ENCODE results near the gene CYP2J2.
"Not testable (repeated sequence)": the region's sequence is repeated elsewhere in the genome, so short reads cannot be mapped to it uniquely, and the experiment has no call there.

CYP2J2 gene, protein sequence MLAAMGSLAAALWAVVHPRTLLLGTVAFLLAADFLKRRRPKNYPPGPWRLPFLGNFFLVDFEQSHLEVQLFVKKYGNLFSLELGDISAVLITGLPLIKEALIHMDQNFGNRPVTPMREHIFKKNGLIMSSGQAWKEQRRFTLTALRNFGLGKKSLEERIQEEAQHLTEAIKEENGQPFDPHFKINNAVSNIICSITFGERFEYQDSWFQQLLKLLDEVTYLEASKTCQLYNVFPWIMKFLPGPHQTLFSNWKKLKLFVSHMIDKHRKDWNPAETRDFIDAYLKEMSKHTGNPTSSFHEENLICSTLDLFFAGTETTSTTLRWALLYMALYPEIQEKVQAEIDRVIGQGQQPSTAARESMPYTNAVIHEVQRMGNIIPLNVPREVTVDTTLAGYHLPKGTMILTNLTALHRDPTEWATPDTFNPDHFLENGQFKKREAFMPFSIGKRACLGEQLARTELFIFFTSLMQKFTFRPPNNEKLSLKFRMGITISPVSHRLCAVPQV

GRCh38 chr1:59926381-59927123 is at the start of gene CYP2J2:
Gene CYP2J2 (minus strand): TSS chr1:59926773. CDS start chr1:59926746, 27 bp downstream.
- peak; percentile 7 for DNase-seq (ENCODE audit: low read depth)

- no peak for DNase-seq (ENCODE audit: low read depth)
Observed at GRCh38 chr1:59973719-59974118, 47.1 kb upstream of the CYP2J2 start.

GRCh38 chr1:59972216-59972927 is 45.8 kb upstream of the CYP2J2 start:
- DNase-seq (ENCODE audit: low read depth): no peak

- peak; percentile 11 for DNase-seq (ENCODE audit: low read depth)
Observed at GRCh38 chr1:59971464-59971911, 44.9 kb upstream of the CYP2J2 start.

DNA sequence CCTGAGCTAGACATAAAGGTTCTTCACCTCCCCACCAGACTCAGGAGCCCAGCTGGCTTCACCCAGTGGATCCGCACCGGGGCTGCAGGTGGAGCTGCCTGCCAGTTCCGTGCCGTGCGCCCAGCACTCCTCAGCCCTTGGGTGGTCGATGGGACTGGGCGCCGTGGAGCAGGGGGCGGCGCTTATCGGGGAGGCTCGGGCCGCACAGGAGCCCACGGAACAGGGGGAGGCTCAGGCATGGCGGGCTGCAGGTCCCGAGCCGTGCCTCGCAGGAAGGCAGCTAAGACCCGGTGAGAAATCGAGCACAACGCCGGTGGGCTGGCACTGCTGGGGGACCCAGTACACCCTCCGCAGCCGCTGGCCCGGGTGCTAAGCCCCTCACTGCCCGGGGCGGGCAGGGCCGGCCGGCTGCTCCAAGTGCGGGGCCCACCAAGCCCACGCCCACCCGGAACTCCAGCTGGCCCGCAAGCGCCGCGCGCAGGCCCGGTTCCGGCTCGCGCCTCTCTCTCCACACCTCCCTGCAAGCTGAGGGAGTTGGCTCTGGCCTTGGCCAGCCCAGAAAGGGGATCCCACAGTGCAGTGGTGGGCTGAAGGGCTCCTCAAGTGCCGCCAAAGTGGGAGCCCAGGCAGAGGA is 43.1 kb upstream of the CYP2J2 start:
- not testable (repeated sequence) for DNase-seq (ENCODE audit: low read depth)

DNA sequence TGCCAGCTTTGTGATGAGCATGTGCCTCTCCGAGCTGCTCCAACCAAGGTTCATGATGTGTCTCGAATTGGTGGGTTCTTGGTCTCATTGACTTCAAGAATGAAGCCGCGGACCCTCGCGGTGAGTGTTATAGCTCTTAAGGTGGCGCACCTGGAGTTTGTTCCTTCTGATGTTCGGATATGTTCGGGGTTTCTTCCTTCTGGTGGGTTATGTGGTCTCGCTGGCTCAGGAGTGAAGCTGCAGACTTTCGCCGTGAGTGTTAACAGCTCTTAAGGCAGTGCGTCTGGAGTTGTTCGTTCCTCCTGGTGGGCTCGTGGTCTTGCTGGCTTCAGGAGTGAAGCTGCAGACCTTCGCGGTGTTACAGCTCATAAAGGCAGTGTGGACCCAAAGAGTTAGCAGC is 42.2 kb upstream of the CYP2J2 start:
- DNase-seq (ENCODE audit: low read depth): not testable (repeated sequence)

GRCh38 chr1:59967780-59968179 is 41.2 kb upstream of the CYP2J2 start:
- DNase-seq (ENCODE audit: low read depth): no peak

DNA sequence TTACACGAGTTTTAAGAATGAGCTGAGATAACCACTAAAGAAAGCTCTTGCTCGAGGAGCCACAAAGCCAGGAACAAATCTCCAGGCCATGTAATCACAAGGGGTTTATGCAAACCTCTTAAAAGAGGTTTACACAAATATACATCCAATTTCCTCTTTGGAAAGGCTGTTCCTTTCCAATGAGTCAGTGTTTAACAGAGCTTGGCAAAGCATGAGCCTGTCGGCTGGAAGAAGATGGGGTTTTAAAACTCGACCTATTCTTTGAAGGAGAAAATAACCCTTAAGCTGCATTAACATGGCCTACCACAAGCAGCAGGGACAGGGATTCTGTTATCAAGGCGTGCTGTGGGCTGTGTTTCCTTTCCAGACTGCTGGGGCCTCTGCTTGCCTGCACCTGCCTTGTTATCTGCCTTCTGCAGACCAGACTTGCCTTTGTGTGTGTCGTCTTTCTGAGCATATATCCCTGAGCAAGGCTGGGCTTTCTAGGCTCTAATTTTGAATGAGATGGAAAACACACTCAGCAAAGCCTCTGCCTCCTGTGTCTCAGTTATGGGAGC is 40.6 kb upstream of the CYP2J2 start:
- no peak for DNase-seq (ENCODE audit: low read depth)

DNA sequence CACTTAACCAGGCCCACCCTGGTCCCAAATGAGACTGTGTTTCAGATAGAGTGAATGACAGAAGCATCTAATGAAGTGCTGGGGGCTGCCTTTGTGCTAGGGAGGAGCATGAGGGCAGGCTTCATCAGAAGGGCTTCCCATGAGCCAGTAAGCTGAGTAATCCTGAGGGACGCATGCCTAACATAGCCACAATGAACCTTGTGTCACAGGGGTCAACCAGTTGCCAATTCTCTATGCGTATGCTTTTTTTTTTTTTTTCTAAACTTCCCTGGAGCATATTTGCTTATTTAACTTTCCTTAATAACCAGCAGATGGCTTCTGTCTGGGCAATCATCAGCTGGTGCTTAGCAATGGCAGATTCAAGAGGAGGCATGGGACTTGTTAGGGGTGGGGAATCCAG is 25.5 kb upstream of the CYP2J2 start:
- DNase-seq (ENCODE audit: low read depth): no peak

DNA sequence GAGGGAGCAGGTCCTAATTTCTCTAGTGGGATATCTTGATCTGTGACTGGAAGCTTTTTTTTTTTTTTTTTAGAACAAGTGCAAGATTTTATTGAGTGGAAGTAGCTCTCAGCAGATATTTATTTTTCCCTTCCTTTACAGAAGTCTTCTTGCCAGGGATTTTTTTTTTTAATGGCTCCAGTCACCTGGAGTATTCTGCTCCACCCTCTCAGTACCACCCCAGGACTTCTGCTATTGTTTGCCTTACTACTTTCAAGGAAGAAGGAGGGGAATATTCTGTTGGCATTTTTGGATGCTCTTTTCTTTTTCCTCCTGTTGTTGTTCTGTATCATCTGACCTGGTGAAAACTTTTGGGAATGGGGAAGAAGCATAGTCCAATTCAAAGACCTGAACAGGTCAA is 23.1 kb upstream of the CYP2J2 start:
- no peak for DNase-seq (ENCODE audit: low read depth)

GRCh38 chr1:59948990-59949389 is 22.4 kb upstream of the CYP2J2 start:
- DNase-seq (ENCODE audit: low read depth): no peak

GRCh38 chr1:59947047-59947938 is 20.7 kb upstream of the CYP2J2 start:
- DNase-seq (ENCODE audit: low read depth): no peak

DNA sequence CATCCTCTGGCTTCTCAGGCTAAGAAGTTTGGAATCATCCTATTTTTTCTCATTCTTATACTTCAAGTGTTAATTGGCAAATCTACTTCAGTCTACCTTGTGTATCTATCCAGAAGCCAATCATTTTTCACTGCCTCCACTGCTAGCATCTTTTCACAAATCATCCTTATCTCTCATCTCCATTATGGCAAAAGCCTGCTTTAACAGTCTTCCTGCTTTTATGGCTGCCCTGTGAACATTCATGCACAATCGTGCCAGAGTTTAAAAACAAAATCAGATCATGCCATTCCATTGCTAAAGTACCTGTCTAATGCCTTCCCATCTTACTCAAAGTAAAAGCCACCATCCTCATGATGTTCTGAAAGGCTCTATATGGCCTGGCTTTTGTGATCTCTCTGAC is 19.2 kb upstream of the CYP2J2 start:
- DNase-seq (ENCODE audit: low read depth): no peak

- no peak for DNase-seq (ENCODE audit: low read depth)
Observed at GRCh38 chr1:59939393-59939792, 12.8 kb upstream of the CYP2J2 start.

DNA sequence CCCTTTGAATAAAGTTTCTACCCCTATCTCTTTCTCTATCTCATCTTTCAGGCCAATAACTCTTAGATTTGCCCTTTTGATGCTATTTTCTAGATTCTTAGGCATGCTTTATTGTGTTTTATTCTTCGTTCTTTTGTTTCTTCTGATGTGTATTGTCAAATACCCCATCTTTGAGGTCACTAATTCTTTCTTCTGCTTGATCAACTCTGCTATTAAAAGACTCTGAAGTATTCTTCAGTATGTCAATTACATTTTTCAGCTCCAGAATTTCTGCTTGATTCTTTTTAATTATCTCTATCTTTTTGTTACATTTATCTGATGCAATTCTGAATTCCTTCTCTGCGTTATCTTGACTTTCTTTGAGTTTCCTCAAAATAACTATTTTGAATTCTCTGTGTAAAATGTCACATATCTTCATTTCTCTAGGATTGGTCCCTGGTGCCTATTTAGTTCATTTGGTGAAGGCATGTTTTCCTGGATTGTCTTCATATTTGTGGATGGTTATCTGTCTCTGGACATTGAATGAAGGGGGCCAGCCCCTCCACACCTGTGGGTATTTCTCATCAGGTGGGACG is 11.2 kb upstream of the CYP2J2 start:
- no peak for DNase-seq (ENCODE audit: low read depth)

GRCh38 chr1:59936358-59936821 is 9.8 kb upstream of the CYP2J2 start:
- no peak for DNase-seq (ENCODE audit: low read depth)

DNA sequence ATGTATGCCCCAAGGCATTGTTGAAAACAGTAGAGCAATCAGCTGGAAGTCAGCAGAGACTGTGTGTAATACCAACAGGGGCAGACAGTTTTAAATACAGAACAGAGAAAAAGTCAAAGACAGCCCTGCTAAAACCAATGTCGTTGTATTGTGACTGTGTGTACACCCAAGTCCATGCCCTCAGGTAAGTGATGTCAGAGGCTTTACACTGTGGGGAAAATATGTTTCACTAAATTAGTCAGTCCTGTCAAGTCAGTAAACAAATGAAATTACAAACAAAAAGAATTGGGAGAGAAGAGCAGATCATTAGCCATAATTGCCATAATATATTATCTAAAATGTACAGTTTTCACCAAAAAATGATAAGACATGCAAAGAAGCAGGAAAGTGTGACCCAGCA is 2.4 kb upstream of the CYP2J2 start:
- DNase-seq (ENCODE audit: low read depth): no peak

- no peak for DNase-seq (ENCODE audit: low read depth)
Observed at GRCh38 chr1:59927213-59927612, 640 bp upstream of the CYP2J2 start.

GRCh38 chr1:59924653-59925052 is 1.9 kb downstream of the CYP2J2 start:
- no peak for DNase-seq (ENCODE audit: low read depth)

DNA sequence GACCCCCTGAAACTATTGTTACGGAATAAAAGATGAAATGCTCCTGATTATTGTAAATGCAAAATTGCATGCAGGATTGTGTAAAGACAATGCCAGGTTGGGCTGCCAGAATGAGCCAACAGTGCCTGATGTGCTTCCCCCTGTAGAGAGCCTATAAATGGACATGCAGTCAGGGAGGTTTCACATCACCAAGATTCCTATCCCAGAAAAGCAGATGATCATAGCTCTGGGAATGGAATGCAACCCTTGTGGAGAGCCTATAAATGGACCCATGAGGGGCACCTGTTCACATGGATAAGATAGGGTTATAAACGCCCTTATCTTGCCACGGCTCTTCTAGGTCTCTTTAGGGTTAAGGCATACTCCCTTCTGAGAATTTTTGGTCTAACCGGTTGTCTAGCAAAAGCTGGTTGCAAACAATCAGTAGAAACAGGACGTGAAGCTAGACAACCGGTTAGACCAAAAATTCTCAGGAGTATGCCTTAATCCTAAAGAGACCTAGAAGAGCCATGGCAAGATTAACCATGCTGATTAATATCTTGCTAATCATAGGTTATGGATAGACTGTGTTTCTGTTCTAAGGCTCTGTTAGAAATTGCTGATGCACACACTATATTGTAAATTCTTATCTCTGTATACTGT is 5.2 kb downstream of the CYP2J2 start:
- DNase-seq (ENCODE audit: low read depth): not testable (repeated sequence)
